Measurements from ENCODE around the gene TCF7L1.

TCF7L1 gene

DNA sequence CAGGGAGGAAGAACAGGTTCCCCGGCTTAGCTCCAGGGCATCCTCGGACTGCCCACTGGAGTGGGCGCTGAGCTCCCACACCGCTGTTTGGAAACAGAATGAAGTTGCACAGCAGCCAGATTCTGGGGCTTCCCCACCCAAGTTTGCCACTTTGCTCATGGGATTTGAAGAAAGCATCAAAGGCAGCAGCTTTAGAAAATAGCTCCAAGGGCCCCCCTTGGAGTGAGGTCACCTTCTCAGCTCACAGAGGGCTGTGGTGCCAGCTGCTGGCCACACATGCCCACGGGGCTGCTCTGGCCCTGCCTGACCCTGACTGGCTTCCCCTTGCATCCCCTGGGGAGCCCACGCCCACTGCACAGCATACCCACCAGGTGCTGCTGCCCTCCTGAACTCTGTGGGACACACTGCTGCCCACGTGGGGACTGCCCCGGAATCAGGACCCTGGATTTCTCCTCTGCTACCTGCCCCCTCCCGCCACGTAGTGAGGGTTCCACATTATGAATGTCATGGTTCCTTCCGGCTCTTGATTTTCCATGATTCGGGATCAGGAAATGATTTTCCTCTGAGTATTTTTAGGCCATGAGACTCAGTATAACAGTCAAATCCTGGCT, 124.3 kb downstream of the TCF7L1 start:
- DNase-seq = peak; percentile 37

DNA sequence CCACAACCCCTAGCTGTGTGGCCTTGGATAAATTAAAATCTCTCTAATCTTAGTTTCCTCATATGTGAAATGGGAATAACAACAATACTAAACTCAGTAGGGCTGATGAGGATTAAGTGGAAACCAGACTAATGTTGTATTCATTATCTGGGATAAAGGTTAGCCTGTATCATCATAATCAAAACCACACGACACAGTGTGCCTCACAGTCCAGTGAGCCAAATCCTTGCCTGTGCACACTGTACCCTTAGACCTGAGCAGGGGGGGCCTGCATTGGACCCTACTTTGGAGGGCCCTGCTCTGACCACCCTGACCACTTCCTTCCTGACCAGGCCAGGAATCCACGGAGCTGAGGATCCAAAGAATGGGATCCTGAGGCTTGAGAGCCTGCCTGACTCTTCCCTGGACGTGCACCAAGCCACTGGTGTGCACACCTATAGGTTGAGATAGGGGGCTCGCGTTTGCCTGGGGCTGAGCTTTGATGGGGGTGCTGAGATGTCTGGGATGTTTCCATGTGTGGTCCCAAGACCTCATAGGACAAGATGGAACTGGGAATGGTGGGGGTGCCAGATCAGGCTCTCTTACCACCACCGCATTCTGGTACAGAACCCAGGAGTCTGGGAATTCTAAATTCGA, 124.9 kb downstream of the TCF7L1 start:
- DNase-seq = peak; percentile 33

DNA sequence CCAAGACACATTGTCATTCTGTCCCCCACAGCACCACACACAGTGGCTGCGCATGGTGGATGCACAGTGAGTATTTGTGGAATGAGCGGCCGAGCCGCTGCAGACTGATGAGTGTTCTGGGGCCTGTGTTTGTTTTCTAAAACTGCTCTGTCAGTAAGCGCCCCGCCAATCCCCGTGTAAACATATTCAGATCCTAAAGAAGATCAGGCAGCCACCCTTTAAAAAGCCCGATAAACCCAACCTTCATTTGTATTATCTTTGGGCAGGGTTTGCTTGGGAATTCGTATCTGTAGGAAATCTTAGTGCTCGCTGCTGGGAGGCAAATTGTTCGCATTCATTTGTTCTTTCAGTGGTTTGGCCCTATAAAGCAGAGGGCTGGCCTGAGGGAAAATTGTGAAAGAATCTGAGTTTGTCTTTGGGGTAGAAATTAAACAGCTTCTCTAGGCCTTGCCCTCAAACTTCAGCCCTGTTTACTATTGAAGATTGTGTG, 126.0 kb downstream of the TCF7L1 start:
- DNase-seq = peak; percentile 84

DNA sequence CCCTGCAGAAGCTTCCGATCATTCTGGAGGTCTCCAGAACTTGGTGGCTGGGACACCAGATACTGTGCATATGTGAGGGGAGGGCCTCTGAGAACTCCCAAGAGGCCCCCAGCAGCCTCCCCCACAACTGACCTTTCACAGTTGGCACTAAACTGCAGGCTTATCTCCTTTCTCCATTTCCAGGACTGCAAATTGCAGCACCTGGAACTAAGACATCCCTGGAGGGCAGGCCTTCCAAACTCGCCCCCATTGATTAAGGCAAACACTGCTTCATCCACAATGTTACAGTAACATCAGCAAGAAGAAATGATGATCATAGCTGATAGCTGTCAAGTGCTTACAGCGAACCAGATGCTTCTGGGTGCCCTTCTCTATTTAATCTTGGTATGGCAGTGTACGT, 126.7 kb downstream of the TCF7L1 start:
- no peak for DNase-seq

DNA sequence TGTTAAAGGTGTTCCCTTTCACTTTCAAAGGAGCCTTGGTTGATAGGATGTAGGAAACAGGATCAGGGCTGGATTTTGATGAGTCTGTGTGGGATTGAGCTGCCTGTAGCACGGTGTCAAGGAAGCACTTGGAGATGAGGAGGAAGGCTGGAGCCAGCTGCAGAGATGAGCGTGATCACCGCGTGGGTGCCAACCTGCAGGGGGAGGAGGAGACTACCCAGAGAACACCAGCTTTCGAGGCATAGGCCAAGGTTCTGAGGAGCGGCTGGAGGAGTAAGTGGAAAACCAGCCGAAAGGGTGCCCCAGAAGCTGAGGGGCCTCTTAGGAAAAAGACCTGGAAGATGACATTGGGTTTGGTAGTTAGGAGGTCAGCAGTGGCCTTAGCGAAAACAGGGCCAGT, 130.4 kb downstream of the TCF7L1 start:
- DNase-seq = no peak

DNA sequence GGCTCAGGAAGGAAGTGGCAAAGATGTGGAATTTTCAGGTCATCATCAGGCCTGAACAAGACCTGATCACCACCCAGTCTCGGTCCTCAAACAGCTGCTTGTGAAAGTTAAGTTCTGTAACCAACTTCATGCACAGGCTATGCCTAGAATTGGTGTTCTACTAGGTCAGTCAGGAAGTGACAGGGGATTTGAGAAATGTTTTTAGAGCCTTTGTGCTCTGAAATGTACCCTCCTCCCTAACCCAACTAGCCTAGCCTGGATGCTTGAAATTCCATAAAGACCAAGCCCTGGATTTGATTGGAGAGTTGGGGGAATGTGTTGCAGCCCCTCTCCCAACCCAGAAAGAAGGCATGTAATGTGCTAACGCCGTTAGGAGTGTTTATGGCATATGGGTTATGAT, 131.3 kb downstream of the TCF7L1 start:
- DNase-seq = peak; percentile 81

DNA sequence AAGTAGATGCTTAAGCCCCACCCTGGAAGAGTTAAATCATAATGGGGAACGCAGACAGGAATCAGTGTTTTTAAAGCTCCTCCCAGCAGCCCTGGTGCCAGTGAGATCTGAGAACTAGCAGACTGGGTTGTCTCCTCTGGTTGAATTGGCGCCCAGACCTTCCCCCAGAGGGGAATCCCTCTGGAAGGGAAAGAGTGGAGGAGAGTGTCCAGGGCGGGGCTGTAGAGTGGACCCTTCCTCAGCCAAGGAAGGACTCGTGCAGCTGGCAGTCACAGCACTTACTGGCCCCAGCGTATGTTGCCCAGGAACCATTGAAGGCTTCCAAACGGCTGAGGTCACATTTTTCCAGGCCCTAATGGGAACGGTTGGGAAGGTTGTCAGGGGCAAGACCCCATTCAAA, 132.1 kb downstream of the TCF7L1 start:
- DNase-seq = no peak

DNA sequence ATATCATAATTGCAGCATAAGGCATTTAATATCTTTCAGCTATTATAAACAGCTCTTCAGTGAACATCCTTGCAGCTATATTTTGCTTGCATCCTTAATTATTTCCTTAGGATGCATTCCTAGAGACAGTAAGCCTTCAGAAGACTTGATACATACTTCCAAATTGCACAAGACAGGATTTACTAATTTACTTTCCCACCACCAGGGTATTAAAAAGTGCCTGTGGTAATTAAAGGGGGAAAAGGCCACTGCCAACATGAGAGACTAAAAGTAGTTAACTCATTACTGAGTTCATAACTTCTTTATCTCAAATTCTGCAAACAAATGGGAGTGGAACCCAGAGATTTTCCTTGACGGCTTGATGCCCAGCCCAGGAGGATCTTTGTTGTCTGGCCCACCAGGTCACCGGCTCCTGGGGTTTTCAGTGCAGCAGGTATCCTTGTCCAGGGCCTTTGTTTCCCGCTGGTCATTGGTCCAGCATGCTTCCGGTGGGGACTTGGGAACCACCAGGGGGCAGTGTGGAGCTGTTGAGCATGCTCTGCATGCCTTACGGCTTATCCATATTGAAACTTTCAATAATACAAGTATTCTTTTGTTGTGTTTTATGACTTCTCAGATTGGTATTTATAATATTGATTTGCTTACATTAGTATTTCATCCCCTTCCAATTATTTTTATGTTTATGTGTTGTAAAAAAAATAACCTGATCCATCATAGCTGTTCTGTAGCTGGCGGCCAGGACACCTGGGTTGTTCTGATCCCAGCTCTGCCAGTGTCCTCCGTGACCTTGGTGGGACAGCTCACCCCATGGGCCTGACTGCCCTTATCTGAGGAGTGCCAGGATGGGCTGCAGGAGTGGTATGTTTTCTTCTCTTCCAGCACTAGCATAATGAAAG, 133.2 kb downstream of the TCF7L1 start:
- peak; percentile 54 for DNase-seq

DNA sequence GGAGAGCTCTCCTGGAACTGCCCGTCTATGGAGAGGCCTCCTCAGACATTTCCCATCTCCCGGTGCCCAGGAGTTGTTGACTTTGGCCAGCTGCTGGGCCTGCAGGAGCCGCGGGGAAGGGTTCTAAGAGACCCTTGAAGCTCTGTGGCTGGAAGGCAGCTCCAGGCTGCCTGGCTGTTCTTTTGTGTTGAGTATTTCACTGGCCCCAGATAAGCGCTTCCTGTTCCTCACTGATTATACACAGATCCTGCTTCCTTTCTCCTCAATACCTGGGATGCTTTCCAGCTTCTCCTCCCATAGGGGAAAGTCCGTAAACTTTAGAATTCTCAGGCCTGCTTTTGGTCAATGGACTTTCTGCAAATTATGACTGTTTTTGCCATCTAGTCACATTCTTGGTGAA, 136.8 kb downstream of the TCF7L1 start:
- no peak for DNase-seq

DNA sequence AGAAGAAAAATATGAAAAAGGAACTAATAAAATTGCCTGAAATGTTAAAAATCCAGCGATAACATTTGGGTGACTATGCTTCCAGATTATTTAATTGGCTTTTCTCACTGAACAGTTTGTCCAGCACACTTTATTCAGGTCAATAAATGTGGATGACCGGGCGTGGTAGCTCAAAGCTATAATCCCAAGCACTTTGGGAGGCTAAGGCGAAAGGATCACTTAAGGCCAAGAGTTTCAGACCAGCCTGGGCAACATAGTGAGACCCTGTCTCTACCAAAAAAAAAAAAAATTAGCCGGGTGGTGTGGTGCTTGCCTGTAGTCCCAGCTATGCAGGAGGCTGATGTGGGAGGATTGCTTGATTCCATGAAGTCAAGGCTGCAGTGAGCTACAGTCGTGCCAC, 139.2 kb downstream of the TCF7L1 start:
- DNase-seq = no peak

DNA sequence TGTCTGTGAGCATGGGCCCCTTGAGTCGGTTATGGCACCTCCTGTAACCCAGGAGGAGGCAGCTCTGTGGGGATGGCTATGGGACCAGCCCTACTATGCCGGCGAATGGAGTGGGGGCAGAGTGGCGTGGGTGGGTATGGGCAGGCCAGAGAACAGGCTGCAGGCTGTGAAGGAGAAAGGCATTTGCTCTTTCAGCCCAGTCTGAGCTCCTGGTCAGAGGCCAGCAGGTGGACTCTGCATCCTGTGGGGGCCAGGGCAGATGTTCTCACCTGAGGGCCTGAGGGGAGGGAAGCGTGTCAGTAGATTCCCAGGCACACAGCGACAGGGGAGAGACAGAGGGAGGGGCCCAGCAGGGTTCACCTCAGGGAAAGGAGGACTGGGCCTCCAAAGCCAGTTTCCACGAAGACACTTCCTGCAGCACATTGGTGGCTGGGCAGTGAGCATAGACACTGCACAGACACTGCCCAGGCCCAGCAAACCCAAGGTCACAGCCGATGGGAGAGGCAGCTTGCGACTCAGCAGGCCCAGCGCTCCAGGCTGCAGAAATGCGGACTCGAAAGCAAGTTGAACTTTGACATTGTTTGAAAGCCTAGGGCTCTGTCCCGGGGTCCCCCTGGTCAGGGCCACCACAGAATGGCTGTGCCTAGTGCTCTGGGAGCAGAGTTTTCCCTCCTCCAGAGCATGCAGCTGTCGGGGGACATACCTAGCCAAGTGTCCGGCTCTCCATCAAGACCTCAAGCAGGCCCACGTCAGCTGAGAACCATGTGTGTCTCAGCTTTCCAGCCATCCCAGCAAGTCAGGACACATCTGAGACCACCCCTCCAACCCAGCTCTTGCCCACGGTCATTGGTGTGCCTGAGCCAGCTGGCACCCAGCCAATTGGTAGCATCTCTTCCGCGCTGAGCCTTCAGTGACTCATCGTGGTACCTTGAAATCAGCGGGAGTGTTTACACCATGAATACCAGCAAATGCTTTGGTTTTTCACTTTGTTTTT, 140.8 kb downstream of the TCF7L1 start:
- DNase-seq = peak; percentile 76

DNA sequence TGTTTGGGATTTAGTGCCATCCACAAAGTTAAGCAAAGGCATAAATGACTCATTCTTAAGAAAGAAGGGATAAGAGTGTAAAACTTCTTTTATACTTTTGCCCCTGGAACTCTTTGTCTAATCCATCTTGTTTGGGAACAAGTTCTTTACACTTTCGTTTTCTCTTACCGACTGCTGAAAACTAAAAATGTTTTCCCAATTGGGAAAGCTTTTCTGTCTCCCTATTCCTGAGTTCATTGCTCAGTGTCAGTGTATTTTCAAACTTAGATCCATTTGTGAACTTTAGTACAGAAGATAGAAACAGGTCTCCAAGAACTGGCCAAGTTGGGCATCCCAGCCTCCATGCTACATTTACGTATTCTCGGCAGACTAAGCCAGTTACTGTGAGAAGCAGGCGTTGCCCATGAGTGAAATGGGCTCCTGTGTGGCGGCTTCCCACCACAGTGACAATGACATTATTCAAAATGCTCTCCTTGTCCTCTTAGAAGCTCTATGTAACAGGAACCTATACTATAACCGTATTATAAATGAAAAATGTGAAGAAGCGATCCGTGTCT, 142.9 kb downstream of the TCF7L1 start:
- no peak for DNase-seq

DNA sequence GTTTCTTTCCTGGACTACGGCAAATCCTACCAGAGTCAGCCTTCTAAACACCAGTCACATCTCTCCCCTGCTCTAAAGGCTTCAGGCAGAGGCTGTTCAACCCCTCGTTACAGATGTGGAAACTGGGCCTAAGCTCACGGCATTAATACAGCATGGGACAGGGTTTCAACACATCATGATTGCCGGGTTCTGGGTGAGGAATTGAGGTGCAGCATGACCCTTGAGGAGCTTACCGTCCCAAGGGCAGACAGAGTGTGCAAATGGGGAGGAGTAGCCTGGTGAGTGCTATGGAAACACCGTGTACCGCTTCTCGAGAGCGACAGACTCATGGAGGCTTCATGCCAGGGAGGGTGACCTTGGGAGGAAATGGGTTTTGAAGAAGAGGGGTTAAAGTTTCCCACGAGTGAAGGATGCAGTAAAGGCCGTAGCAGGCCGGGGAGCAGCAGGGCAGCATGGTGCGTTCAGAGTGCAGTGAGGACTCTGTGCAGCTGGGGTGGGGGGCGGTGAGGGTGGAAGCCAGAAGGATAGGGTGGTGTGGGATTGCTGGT, 143.5 kb downstream of the TCF7L1 start:
- DNase-seq = no peak

DNA sequence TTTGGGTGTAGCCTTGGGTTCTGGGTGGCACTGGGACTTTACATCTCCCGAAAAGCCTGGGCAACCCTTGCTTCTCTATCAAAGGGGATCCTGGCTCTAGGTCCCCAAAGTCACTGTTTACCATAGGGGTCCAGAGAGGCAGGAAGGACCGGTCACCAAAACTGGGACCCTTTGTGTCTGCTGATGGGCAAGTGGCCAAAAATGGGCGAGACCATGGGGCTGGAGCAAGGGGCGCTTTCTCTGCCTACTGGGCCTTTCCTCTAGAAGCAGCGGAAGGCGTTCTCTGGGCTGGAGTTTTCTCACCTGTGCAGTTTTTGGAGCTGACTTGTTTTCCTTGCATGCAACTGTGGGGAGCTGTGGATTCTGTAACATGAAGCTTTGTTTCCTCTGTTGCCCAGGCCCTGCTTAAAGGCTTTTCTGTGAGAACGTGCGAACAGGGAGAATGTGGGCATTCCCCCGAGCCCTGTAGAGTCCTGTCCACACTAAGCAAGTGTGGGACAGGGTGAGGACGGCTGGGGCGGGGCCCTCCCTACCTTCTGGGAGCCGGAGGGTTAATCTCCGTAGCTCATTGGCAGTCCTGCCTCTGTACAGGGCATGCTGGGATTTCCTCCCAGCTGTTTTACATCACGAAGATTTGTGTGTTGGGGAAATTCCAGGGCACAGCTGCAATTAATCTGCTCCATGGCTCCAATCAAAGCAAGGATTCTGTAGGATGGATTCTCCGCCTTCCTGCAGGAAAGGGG, 144.4 kb downstream of the TCF7L1 start:
- DNase-seq = peak; percentile 67

DNA sequence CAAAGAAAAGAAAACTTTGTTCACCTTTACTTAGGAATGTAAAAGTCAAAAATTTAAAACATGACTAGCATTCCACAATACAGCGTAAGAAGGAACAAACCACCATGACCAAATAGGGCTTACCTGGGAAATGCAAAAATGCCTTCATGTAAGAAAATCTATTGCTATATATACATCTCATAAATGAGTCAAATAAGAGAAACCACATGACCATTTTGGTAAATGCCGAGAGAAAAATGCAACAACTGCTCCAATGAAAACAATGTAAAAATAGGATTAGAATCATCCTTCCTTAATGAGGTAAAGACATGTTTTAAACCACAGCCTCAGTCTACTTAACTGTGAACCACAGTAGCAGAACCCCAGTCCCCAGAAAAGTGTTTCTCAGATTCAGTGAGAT, 145.2 kb downstream of the TCF7L1 start:
- DNase-seq = peak; percentile 56

DNA sequence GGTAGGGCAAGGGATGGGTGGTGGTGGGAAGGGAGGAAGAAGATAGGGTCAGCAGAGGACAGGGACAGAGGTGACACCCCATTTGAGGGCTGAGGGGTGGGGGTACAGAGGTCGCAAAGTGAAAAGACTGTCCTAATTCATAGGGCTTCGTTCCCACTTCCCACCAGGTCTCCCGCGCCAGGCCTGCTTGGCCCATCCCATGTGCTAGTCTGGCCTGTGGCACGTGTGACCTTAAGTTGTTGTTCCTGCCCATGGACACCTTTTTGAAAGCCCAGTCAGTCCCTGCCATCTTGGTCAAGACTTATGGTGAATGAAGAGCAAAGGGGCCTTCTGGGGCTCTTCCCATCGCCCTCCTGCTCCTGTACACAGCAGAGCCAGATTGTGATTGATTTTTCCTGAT, 148.4 kb downstream of the TCF7L1 start:
- no peak for DNase-seq

DNA sequence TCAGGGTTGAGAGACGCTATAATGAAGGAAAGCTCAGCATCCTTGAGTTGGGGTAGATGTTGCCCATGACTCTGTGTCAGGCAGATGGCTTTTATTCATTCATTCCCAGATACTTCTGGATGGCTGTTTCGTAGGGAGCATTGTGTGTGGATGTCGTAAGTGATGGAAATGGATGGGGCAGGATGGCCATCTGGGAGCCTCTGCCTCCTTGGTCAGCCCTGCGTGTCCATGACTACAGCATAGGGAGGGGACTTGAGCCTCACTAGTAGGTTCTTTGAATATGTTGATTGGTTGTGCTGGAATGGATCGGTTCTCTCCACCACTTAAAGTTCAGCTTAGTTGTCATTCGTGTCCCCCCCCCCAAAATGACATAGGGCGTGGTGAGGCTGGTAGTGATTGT, 149.7 kb downstream of the TCF7L1 start:
- DNase-seq = no peak

DNA sequence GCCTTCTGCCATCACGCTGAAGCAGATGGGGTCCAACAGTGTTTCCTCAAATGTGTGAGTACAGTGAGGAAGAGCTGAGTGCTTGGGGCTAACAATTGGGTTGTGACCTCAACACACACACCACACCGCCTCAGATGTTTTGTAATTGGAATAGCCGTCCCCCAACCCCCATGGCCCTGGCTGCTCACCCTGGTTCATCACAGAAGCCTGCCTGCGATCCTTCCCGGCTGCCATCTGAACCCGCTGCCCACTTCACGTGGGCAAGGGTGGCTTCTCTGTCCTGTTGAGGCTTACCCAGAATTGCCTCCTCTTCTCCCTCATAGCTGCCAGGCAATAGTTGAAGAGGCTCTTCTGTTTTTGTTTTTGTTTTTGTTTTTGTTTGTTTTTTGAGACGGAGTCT, 150.4 kb downstream of the TCF7L1 start:
- DNase-seq = no peak

DNA sequence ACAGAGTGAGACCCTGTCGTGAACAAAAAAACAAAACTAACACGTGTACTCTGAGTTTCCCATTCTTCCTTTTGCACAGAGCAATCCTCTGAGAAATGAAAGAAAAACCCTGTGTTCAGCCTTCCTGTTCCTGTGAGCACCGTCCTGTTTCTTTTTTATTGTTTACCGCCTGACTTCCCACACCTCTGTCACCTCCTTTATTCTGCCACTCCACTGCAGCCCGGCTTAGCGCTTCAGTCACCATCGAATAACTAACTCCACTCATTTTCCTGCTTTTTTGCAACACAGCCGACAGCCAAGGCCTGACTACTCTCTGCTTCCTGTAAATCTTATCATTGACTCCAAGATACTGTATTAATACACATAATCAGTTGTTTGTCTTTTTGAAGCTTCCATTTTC, 153.7 kb downstream of the TCF7L1 start:
- DNase-seq = no peak

DNA sequence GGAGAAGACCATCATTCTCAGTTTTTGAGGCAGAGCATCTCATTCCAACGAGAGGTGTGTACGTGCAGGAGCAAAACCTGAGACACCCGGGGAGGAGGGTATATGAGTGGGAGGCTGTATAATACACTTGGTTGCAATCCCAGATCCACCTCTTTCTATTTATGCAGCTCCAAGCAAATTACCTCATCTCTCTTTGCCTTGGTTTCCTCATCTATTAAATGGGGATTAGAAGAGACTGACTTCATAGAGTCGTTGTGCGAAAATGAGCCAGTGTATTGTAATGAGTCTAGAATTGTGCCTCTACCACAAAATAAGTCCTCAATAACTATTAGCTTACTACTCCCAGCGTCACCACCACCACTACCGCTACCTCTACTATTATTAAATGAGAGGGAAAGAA, 154.5 kb downstream of the TCF7L1 start:
- DNase-seq = no peak

DNA sequence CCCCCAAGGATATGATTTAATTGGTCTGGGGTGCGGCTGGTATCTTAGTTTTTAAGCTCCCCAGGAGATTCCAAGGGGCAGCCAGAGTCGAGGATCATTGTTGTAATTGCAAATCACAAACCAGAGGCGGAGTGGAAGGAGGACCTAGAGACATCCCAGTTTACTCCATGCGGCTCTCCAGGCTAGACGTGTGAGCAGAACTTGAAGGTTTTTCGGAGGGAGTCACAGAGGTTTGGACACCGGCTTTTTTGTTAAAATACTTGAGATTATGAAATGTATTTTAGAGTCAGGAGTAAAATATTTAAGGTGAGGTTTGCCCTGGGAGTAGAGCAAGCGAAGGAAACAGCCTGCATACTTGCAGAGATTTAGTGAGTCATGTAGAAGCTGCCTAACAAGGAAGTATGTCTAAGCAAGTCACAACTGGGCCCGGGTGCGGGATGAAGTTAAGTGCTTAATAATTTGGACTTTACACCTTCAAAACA, 155.1 kb downstream of the TCF7L1 start:
- DNase-seq = peak; percentile 65
